DND-41 (cell line): ENCODE measurements around the gene COQ8B.

Experiments used
- CTCF ChIP-seq: IDR thresholded peaks from 2 replicates; pipeline ENCODE4 v1.5.1; 2012; ENCODE audit warnings: borderline replicate concordance, low read length, moderate library complexity, mild to moderate bottlenecking; ENCODE audit not compliant: poor library complexity, severe bottlenecking; ENCODE audit errors: extremely low read depth
- EZH2 ChIP-seq: IDR thresholded peaks from 3 replicates; pipeline ENCODE4 v1.6.1; 2012; ENCODE audit warnings: borderline replicate concordance, low read depth, mild to moderate bottlenecking, moderate library complexity, low read length, inconsistent platforms; ENCODE audit not compliant: severe bottlenecking

GRCh38 chr19:40744554-40745401, 28.1 kb upstream of the COQ8B start:
- TF ChIP-seq CTCF (peak; percentile 28), EZH2 (no peak)
